ENCODE results near the gene PCDH19.

Gene PCDH19

DNA sequence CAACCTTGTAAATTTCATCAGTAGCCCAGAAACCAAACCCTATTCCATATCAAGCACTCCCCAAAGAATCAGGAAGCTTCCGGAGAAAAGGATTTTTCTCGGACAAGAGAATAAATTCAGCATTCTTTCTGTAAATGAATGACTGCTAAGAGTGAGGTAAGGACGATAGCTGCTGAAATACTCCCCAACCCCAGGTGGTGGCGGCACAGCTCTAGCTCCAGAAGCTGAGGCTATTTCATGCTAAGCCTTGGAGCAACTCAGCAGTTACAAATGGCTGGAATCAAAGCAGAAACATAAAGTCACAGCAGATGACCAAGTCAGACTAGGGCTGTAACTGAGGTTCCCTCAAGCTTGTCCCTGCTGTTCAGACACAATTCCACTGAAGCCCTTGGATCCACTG is 13.9 kb upstream of the PCDH19 start:
- H3K4me3 ChIP-seq (ENCODE audit: low read depth, low read length), result no peak overlapping the region
- TF ChIP-seq, protein P1, sequence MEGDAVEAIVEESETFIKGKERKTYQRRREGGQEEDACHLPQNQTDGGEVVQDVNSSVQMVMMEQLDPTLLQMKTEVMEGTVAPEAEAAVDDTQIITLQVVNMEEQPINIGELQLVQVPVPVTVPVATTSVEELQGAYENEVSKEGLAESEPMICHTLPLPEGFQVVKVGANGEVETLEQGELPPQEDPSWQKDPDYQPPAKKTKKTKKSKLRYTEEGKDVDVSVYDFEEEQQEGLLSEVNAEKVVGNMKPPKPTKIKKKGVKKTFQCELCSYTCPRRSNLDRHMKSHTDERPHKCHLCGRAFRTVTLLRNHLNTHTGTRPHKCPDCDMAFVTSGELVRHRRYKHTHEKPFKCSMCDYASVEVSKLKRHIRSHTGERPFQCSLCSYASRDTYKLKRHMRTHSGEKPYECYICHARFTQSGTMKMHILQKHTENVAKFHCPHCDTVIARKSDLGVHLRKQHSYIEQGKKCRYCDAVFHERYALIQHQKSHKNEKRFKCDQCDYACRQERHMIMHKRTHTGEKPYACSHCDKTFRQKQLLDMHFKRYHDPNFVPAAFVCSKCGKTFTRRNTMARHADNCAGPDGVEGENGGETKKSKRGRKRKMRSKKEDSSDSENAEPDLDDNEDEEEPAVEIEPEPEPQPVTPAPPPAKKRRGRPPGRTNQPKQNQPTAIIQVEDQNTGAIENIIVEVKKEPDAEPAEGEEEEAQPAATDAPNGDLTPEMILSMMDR (IDR thresholded peaks at IDR 0.05; ENCODE audit: low read depth, low read length), result no peak

DNA sequence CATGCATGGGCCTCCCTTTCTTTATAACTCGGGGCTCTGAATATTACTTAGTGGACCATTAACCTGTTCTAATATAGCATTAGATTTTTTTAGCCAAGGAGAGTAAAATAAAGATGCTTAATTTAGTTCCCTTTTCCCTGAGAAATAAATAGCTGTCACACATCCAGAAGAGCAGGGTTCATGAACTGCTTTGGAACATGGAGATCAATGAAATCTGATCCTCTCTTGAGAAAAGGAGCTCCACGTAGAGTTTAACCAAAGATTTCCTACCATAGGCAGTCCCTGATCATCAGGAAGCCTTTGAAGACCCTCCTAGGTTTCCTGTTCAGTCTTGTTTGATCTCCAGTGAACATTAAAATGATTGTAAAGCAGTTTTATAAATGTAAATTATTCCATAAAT is 8.5 kb upstream of the PCDH19 start:
- TF ChIP-seq, protein P1 (IDR thresholded peaks at IDR 0.05; ENCODE audit: low read depth, low read length), result no peak

DNA sequence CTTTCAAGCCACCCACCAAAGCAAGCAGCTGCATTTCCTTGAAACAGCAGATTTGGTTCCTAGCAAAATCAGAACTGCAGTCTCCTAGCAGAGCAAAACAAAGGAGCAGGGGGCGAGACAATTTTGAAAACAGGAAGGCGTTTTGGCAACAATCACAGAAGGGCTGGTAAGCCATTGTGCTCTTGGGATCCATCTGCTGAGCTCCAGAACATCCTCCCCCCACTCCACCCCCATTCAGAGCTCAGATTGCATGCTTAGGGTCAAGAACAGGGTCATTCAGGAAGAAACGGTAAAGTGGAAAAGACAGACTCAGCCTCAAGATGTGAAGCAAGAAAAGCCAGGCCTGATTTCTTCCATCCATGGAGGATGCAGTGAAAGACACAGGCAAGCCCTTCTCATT is 7.6 kb upstream of the PCDH19 start:
- TF ChIP-seq, protein P1 (IDR thresholded peaks at IDR 0.05; ENCODE audit: low read depth, low read length), result no peak
- H3K4me3 ChIP-seq (ENCODE audit: low read depth, low read length), result no peak overlapping the region

More for the DNA sequence above, 8.5 kb upstream of the PCDH19 start:
- no peak overlapping the region for H3K4me3 ChIP-seq (ENCODE audit: low read depth, low read length)

DNA sequence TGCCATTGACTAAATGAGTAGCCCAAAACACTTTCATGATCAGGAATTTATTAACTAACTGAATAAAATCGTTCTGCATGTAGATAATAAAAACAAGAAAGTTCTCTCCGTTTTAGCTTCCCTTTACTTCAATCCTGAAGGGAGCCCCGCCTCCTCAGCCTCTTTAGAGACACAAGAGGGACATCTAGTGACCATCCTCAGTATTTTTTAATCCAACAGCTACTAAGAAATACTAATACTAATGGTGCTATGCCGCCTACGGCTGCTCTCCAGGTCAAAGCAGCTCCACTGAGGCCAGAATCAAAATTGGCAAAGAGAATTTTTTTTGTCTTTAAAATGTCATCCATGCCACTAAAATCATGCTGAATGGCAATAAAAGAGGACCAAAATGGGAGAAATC is 3.2 kb upstream of the PCDH19 start:
- no peak overlapping the region for H3K4me3 ChIP-seq (ENCODE audit: low read depth, low read length)
- TF ChIP-seq, protein P1 (IDR thresholded peaks at IDR 0.05; ENCODE audit: low read depth, low read length), result peak; percentile 38

DNA sequence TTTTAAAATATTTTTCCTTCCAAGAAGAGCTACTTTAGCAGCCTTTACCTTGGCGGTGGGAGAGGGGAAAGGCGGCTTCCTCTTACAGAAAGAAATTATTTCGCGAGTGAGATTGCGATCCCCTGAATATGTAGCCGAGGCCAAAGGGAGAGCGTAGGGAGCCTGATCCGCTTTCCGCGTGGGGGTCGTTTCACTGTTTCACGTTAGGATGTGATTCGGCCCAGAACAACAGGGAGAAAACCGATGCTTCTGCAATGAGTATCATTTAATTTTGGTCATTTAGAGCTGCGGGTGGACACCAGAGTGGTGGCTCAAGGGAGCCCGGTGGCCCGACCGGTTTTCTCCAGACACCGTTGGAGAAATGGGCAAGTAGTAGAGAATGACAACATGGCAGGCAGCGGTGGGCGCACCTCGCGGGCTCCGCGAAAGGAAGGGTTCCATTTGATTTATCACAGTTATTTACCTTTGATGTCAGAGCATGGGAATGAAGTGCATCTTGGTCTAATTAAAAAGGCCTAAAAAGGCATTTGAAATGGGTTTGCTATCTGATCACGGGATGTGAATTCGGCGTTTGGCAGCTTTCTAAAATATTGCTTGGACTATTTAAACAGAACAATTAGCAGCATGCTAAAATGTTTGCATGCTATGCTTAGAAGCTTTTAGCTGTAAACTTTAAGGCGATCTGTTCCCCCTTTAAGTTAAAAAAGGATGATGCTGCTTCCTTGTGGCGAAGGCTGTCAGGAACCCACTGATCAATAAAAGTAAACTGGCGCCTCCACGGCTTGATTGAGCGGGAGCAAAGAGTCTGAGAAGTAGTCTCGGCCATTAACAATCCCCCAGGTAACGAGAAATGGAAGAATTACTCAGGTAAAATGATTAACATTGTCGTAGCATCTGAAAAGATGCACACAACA is 2.0 kb upstream of the PCDH19 start:
- H3K4me3 ChIP-seq (ENCODE audit: low read depth, low read length), result no peak overlapping the region
- TF ChIP-seq, protein P1 (IDR thresholded peaks at IDR 0.05; ENCODE audit: low read depth, low read length), result no peak

DNA sequence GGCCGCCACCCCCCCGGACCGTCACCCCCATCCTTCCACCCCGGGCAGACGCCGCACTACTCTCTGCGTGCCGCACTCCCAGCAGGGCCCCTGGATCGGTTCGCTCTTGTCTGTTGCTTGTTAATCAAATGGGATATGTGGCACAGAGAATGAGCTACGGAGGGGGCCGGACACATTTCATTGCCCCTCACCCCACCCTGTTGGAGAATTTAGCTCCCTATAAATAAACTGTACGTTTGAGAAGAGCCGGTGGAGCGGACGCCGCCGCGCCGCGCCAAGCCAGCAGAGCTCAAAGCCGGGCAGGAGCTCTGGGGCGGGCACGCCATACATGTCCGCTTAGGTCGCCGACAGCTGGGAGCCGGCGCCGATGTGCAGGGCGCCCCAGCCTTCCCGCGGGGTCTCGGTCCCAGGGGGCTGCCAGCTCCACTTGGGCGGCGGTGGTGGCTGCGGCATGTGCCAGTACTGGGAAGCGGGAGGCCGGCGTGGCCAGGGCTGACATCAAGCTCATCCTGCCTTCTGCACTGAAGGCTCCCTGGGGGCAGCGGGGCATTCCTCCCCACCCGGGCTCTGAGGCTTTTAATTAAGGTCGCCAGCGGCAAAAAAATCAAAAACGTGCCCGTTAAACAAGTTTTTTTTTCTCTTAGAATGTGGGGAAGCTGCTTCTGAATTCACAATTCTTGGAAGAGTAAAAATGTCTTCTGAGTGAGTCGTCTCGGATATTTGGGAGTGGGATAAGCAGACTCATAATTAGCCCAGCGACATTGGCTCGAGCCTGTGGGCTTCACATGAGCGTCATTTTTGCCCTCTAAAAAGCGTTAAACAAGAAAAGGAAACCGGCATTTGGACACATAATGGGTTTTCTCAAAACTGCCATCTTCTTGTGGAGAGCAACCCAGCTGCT is 1.1 kb upstream of the PCDH19 start:
- H3K4me3 ChIP-seq (ENCODE audit: low read depth, low read length), result no peak overlapping the region
- TF ChIP-seq, protein P1 (IDR thresholded peaks at IDR 0.05; ENCODE audit: low read depth, low read length), result no peak

Data from WI38 (cell line).